ENCODE measurements around the gene COG1.

GRCh38 chr17:73232587-73233373 lies 39.9 kb downstream of the COG1 start:
- TF ChIP-seq, protein P1, sequence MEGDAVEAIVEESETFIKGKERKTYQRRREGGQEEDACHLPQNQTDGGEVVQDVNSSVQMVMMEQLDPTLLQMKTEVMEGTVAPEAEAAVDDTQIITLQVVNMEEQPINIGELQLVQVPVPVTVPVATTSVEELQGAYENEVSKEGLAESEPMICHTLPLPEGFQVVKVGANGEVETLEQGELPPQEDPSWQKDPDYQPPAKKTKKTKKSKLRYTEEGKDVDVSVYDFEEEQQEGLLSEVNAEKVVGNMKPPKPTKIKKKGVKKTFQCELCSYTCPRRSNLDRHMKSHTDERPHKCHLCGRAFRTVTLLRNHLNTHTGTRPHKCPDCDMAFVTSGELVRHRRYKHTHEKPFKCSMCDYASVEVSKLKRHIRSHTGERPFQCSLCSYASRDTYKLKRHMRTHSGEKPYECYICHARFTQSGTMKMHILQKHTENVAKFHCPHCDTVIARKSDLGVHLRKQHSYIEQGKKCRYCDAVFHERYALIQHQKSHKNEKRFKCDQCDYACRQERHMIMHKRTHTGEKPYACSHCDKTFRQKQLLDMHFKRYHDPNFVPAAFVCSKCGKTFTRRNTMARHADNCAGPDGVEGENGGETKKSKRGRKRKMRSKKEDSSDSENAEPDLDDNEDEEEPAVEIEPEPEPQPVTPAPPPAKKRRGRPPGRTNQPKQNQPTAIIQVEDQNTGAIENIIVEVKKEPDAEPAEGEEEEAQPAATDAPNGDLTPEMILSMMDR (conservative IDR thresholded peaks at IDR 0.05 in 1 of 2, IDR thresholded peaks at IDR 0.05 in 1 of 2; ENCODE audit: low read depth in 1 of 2, low read length in 2 of 2): no peak
- TF ChIP-seq EZH2 (IDR thresholded peaks at IDR 0.05; ENCODE audit: low read length, missing control alignments): no peak

Data from fibroblast of lung (primary cell).